AG09309 (cell line): ENCODE data around the gene FGFR2.

ENCODE experiments used
- DNase-seq: peaks from one replicate; pipeline ENCODE4 v3.0.0-alpha.2; 2010; ENCODE audit warnings: low read depth
- H3K4me3 ChIP-seq: 2 replicates; pipeline ENCODE4 v1.5.1; 2011; ENCODE audit warnings: mild to moderate bottlenecking, low read depth, low read length, moderate library complexity; ENCODE audit not compliant: control insufficient read depth
- TF ChIP-seq, protein P1 (sequence below): IDR thresholded peaks from 2 replicates; pipeline ENCODE4 v1.5.1; 2011; ENCODE audit warnings: mild to moderate bottlenecking, low read depth, low read length, inconsistent platforms; ENCODE audit not compliant: insufficient read depth, control insufficient read depth; ENCODE audit errors: missing control alignments

Gene FGFR2

DNA sequence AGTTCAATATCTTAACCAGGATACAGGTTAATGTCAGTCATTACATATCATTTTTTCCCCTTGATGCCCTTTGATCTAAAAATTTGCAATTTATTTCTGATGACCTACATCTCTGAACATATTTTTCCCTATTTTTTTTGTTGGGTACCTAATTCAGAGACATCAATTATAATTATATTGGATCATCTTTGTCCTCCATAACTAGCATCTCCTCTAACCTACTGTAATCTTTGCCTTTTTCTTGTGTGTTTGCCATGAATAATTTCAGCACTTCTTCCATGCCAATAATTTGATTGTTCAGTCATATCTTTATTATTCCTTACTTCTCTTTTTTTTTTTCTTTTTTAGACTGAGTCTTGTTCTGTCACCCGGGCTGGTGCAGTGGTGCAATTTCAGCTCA, 39.2 kb upstream of the FGFR2 start:
- no peak for DNase-seq
- TF ChIP-seq, protein P1, sequence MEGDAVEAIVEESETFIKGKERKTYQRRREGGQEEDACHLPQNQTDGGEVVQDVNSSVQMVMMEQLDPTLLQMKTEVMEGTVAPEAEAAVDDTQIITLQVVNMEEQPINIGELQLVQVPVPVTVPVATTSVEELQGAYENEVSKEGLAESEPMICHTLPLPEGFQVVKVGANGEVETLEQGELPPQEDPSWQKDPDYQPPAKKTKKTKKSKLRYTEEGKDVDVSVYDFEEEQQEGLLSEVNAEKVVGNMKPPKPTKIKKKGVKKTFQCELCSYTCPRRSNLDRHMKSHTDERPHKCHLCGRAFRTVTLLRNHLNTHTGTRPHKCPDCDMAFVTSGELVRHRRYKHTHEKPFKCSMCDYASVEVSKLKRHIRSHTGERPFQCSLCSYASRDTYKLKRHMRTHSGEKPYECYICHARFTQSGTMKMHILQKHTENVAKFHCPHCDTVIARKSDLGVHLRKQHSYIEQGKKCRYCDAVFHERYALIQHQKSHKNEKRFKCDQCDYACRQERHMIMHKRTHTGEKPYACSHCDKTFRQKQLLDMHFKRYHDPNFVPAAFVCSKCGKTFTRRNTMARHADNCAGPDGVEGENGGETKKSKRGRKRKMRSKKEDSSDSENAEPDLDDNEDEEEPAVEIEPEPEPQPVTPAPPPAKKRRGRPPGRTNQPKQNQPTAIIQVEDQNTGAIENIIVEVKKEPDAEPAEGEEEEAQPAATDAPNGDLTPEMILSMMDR: no peak
- no peak overlapping the region for H3K4me3 ChIP-seq

GRCh38 chr10:121633056-121633455, 34.8 kb upstream of the FGFR2 start:
- no peak for DNase-seq
- no peak overlapping the region for H3K4me3 ChIP-seq
- TF ChIP-seq, protein P1: no peak

DNA sequence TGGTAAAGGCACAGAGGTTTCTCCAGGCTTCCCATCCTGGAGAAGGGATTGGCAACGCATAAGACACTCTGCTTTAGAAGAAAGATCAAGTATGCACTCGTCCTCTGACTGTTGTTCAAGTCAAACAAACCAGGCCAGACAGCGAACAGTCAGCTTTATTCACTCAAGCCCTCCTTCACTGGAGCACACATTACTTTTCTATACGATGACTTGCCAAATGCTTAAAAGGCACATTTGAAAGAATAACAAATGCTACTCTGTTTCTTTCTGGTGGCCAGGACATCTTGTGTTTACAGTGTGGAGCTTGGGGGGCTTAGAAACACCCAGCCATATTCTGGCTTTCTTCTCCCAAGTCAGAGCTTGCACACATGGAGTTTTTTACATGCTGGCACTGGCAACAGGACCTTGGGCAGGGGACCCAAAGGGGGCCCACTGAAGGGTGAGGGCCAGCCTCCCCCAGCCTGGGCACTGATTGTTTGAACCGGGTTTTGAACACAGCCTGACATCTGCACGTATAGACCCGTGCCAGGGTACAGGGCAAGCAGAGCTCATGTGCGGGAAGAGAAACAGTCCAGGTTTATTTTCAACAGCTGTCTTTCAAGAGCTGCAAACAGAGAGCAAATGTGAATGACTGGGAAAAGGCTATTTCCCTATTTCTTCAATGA, 33.3 kb upstream of the FGFR2 start:
- DNase-seq: no peak
- H3K4me3 ChIP-seq: no peak overlapping the region
- TF ChIP-seq, protein P1: no peak

DNA sequence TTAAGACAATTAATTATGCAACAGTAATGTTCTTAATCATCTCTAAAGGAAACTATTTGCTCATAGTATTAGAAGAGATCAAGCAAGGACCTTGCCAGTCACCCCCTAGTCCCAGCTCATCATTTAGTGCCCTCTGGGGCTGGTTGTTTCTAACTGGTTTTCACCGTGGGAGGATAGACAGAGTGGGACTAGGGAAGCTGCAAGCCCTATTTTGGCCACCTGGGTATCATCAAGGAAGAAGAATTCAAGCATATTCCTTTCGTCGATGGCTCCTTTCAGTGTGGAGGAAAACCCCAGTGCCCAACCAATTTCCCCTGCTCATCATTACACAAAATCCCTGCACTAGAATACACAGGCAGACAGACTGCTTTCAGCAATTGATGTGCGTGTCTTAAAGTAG, 30.6 kb upstream of the FGFR2 start:
- DNase-seq: no peak
- TF ChIP-seq, protein P1: no peak

DNA sequence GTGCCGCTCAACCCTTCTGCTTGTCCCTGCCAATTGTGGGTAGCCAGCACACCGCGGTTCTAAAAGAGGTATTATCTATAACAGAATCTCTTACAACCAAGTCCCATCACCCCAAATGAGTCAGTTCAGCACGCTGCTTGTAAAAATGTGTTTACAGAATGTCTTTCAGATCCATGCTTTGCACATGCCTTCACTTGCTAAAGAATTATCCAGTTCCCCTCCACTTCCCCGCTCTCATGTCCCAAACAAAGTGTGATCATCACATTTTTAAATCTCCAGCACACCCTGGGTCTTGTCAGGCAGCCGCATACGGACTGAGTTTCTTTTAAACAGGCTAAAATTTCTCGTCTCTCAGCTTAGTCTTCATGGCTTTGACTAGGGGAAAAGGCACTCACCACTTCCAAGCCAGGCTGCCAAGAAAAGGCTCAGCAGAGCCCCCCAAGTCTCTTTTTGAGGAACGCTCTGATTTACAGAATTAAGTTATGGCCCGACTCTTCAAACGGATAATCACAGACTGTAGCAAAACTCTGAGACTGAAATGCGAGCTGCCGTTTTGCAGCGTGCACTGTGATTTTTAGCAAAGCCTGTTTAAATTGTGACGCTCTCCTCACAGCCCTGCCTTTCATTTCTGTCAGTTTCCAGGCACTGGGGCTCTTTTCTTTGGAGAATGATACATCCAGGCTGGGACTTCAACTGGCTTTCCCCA, 29.8 kb upstream of the FGFR2 start:
- DNase-seq: peak; percentile 4
- TF ChIP-seq, protein P1: no peak
- no peak overlapping the region for H3K4me3 ChIP-seq

More for the DNA sequence above, 30.6 kb upstream of the FGFR2 start:
- no peak overlapping the region for H3K4me3 ChIP-seq

GRCh38 chr10:121624836-121625486, 26.7 kb upstream of the FGFR2 start:
- TF ChIP-seq, protein P1: no peak
- no peak overlapping the region for H3K4me3 ChIP-seq
- DNase-seq: no peak
